ENCODE results near the gene IL19. TPM values are rescaled to one million over a fixed set of nuclear protein-coding genes. Genes with fewer than 3 reads are reported as not detected.

The IL19 gene
- total and polyA plus RNA-seq, 9 donors, result not detected

DNA sequence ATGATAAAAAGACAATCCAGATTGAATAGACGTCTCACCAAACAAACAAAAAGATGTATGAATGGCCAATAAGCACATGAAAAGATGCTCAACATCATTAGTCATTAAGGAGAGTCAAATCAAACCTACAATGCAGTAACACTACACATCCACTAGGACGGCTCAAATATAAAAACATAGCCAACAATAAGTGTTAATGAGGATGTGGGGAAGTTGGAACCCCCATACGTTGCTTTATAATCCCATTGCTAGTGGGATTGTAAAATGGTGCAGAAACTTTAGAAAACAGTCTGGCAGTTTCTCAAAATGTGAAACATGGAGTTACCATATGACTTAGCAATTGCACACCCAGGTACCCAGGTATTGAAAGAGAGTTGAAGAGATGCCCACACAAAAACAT lies 112.0 kb downstream of the IL19 start:
- WGBS, 3 donors, result 82 to 92% (median 90%) methylated on average over 3 of the region's 3 CpGs
- peaks cover 0 to 3% of the 10 kb centered on the region in 2 donors for H3K9me3 ChIP-seq
- no peak overlapping the region for H3K4me3 ChIP-seq
- no peak for TF ChIP-seq POLR2A (IDR thresholded peaks at IDR 0.05)
- TF ChIP-seq, protein P1, sequence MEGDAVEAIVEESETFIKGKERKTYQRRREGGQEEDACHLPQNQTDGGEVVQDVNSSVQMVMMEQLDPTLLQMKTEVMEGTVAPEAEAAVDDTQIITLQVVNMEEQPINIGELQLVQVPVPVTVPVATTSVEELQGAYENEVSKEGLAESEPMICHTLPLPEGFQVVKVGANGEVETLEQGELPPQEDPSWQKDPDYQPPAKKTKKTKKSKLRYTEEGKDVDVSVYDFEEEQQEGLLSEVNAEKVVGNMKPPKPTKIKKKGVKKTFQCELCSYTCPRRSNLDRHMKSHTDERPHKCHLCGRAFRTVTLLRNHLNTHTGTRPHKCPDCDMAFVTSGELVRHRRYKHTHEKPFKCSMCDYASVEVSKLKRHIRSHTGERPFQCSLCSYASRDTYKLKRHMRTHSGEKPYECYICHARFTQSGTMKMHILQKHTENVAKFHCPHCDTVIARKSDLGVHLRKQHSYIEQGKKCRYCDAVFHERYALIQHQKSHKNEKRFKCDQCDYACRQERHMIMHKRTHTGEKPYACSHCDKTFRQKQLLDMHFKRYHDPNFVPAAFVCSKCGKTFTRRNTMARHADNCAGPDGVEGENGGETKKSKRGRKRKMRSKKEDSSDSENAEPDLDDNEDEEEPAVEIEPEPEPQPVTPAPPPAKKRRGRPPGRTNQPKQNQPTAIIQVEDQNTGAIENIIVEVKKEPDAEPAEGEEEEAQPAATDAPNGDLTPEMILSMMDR (IDR thresholded peaks at IDR 0.05), result no peak
- TF ChIP-seq EP300 (IDR thresholded peaks at IDR 0.05), result no peak
- H3K36me3 ChIP-seq, result no peaks in the 10 kb centered on the region
- DNase-seq, result no peak
- intact Hi-C loops (cut with DNase I), result no loop called here
- H3K27ac ChIP-seq, result no peak overlapping the region
- H3K4me1 ChIP-seq (ENCODE audit: insufficient read depth), result no peaks in the 10 kb centered on the region
- no peaks in the 10 kb centered on the region for H3K27me3 ChIP-seq

DNA sequence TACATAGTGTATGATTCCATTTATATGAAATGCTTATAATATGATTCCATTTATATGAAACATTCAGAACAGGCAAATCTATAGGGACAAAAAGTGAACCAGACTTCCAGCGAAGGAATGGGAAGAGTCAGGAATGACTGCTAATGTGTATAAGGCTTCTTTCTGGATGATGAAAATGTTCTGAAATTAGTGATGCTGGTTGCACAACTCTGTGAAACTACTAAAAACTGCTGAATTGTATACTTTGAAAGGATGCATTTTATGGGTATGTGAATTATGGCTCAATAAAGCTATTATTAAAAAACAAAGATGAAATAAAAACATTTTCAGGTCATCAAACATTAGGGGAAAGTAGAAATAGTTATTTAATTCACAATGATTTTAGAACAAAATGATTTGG lies 112.6 kb downstream of the IL19 start:
- Histone ChIP-seq H3K27me3 (no peaks in the 10 kb centered on the region), H3K9me3 (peaks cover 0 to 3% of the 10 kb centered on the region in 2 donors), H3K27ac (no peak overlapping the region), H3K4me1 (ENCODE audit: insufficient read depth) (no peaks in the 10 kb centered on the region), H3K4me3 (no peak overlapping the region), H3K36me3 (no peaks in the 10 kb centered on the region)
- intact Hi-C loops (cut with DNase I), result no loop called here
- TF ChIP-seq EP300 (IDR thresholded peaks at IDR 0.05), result no peak
- TF ChIP-seq, protein P1 (IDR thresholded peaks at IDR 0.05), result no peak
- TF ChIP-seq POLR2A (IDR thresholded peaks at IDR 0.05), result no peak
- DNase-seq, result no peak
- 96 to 97% (median 96%) methylated on average over 1 of the region's 1 CpG for WGBS, 3 donors

DNA sequence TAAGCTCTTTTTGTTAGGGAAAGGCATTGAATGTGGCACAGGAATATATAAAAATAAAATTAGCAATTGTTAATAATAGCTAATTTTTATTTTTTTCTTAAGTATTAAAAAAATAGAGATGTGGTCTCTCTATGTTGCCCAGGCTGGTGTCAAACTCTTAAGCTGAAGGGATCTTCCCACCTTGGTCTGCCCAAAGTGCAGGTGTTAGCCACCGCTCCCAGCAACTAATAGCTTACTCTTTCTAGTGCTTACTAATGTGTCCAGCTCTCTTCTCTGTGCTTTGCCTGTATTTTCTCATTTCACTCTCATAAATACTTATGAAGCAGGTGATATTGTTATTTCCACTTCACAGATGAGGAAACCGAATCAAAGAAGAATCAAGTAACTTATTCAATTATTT lies 113.3 kb downstream of the IL19 start:
- Histone ChIP-seq H3K27ac (no peak overlapping the region), H3K4me3 (no peak overlapping the region), H3K4me1 (ENCODE audit: insufficient read depth) (no peaks in the 10 kb centered on the region), H3K27me3 (no peaks in the 10 kb centered on the region), H3K36me3 (no peaks in the 10 kb centered on the region), H3K9me3 (no peaks in the 10 kb centered on the region)
- DNase-seq, result no peak
- TF ChIP-seq POLR2A (IDR thresholded peaks at IDR 0.05) (no peak), EP300 (IDR thresholded peaks at IDR 0.05) (no peak)
- TF ChIP-seq, protein P1 (IDR thresholded peaks at IDR 0.05), result no peak
- intact Hi-C loops (cut with DNase I), result no loop called here
- 94 to 96% (median 95%) methylated on average over 2 of the region's 2 CpGs for WGBS, 3 donors

DNA sequence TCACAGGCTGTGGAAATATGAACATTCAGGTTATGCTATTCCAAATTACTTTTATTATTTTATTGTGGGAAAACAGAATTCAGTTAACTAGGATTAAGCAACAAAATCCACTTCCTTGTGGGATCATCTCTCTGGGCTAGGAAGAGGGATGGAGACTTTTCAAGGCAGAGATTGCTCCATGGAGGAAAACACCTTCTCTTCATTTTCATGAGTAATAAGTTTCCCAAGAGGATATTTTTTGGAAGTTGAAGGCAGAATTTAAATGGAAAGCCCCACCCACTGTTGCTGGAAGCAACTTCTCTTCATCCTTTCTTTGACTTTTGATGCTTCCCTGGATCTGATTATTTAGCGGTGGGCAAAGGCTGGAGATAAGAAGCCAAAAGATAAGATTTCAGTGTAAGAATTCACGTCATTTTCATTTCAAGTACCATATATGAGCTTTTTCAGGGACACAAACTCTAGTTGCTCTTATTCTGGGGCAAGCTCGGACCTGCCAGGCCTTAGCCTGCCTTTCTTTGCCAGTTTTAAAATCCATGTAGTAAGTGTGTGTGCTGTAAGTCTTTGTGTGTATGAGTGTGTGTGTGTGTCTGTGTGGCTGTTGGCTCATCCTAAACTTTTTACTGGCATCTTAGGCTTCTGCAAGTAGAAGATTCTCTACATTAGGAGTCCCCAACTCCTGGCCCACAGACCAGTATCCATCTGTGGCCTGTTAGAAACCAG lies 114.9 kb downstream of the IL19 start:
- DNase-seq, result no peak
- 87 to 93% (median 90%) methylated on average over 3 of the region's 3 CpGs for WGBS, 3 donors
- no peaks in the 10 kb centered on the region for H3K9me3 ChIP-seq
- H3K27ac ChIP-seq, result no peak overlapping the region
- H3K4me1 ChIP-seq (ENCODE audit: insufficient read depth), result peaks cover 2% of the 10 kb centered on the region
- TF ChIP-seq POLR2A (IDR thresholded peaks at IDR 0.05) (no peak), EP300 (IDR thresholded peaks at IDR 0.05) (no peak)
- TF ChIP-seq, protein P1 (IDR thresholded peaks at IDR 0.05), result no peak
- H3K36me3 ChIP-seq, result no peaks in the 10 kb centered on the region
- intact Hi-C loops (cut with DNase I), result no loop called here
- H3K4me3 ChIP-seq, result no peak overlapping the region
- H3K27me3 ChIP-seq, result no peaks in the 10 kb centered on the region
